K562 (cell line): ENCODE results near the gene MFSD6. TPM values are rescaled to one million over a fixed set of nuclear protein-coding genes. Genes with fewer than 3 reads are reported as not detected.
A peak's percentile ranks its signal among the peaks of the same experiment; 100 is the strongest.

ENCODE experiments used
- ATAC-seq: fragments of 200-7000 bp; cut with Tn5 transposase; 3 replicates; pipeline ENCODE4 v1.9.1; 2020; ENCODE audit warnings: moderate library complexity
- BruUV-seq: library from RNA; stranded (reverse); fragments of 400-500 nt; replicated peaks from 2 replicates; lab custom pipeline; 2021; lab: Mats Ljungman, UMichigan
- CTCF ChIA-PET: fragments of 300-600 bp; formaldehyde crosslinking; extraction: SDS; loops from one replicate; lab custom pipeline; 2021; ENCODE audit warnings: low intra/inter-chr PET ratio; lab: Yijun Ruan, JAX
- POLR2A ChIA-PET: fragments of 300-600, 350-650 bp; sonication (Branson Sonifier 250); formaldehyde crosslinking; extraction: SDS; loops from one replicate; lab custom pipeline; 2021; ENCODE audit warnings: antibody characterized with exemption, inconsistent platforms; lab: Yijun Ruan, JAX
- DNase-seq, 4 experiments: peaks; one replicate each; pipeline versions ENCODE4 v3.0.0 to v3.0.0-alpha.2; 2011 to 2018; ENCODE audit warnings: low spot score in 3 of 4, mixed read lengths in 3 of 4; ENCODE audit errors: extremely low read depth in 1 of 4
- FAIRE-seq: peaks from 2 replicates; lab custom pipeline; 2011; peaks lifted over from hg19 to GRCh38; lab: Jason Lieb, UNC
- H2AFZ ChIP-seq: 2 replicates; pipeline ENCODE4 v1.6.0; 2011; ENCODE audit warnings: low read depth, low read length, control low read depth, inconsistent platforms
- H3K27ac ChIP-seq: fragments of 200-600 bp; 3 replicates; pipeline ENCODE4 v1.8.0; 2011; ENCODE audit warnings: low read depth, mild to moderate bottlenecking, control low read depth, inconsistent platforms, low read length, moderate library complexity, mixed read lengths; ENCODE audit errors: extremely low read depth
- H3K27me3 ChIP-seq, 2 experiments: fragments of 300-600 bp in 1 of 2; 2 replicates in 1 of 2; 3 replicates in 1 of 2; pipeline versions ENCODE4 v1.6.0 to v1.8.0; 2011; ENCODE audit warnings: inconsistent platforms in 2 of 2, low read length in 2 of 2, mild to moderate bottlenecking in 1 of 2, mixed read lengths in 1 of 2, moderate library complexity in 1 of 2; ENCODE audit not compliant: control insufficient read depth in 2 of 2, insufficient read depth in 2 of 2
- H3K36me3 ChIP-seq: fragments of 300-600 bp; 3 replicates; pipeline ENCODE4 v1.8.0; 2011; ENCODE audit warnings: mild to moderate bottlenecking, low read length, inconsistent platforms; ENCODE audit not compliant: control insufficient read depth, insufficient read depth
- H3K4me1 ChIP-seq, 2 experiments: fragments of 200-600 bp in 1 of 2; replicated peaks in 1 of 2; 2 replicates in 1 of 2; 3 replicates in 1 of 2; pipeline versions ENCODE4 v1.5.1 to v1.8.0; 2011; ENCODE audit warnings: inconsistent platforms in 2 of 2, low read length in 2 of 2, mild to moderate bottlenecking in 1 of 2, mixed read lengths in 1 of 2, moderate library complexity in 1 of 2; ENCODE audit not compliant: control insufficient read depth in 2 of 2, insufficient read depth in 2 of 2
- H3K4me2 ChIP-seq: 2 replicates; pipeline ENCODE4 v1.6.1; 2011; ENCODE audit warnings: low read length, control low read depth, inconsistent platforms, mixed read lengths; ENCODE audit not compliant: insufficient read depth
- H3K4me3 ChIP-seq: fragments of 200-600 bp; sonication (generic), shearing (Covaris generic); 2 replicates; pipeline ENCODE4 v1.5.1; 2016; ENCODE audit warnings: control low read depth, inconsistent platforms
- H3K79me2 ChIP-seq: fragments of 200-600 bp; 3 replicates; pipeline ENCODE4 v1.8.0; 2011; ENCODE audit warnings: low read length, inconsistent platforms; ENCODE audit not compliant: control insufficient read depth, insufficient read depth
- H3K9ac ChIP-seq, 2 experiments: 2 replicates each; pipeline versions ENCODE4 v1.6.0 to v1.6.1; 2011; ENCODE audit warnings: low read depth in 2 of 2, low read length in 2 of 2, control low read depth in 1 of 2, inconsistent platforms in 1 of 2, mild to moderate bottlenecking in 1 of 2, mixed read lengths in 1 of 2; ENCODE audit not compliant: insufficient read depth in 1 of 2
- H3K9me1 ChIP-seq: one replicate; pipeline ENCODE4 v1.6.0; 2011; ENCODE audit warnings: inconsistent platforms, mild to moderate bottlenecking, low read length, moderate library complexity; ENCODE audit not compliant: control insufficient read depth, insufficient read depth
- H3K9me3 ChIP-seq: replicated peaks from 2 replicates; pipeline ENCODE4 v1.5.1; 2011; ENCODE audit warnings: low read depth, low read length, inconsistent platforms; ENCODE audit not compliant: control insufficient read depth, insufficient read depth
- H4K20me1 ChIP-seq: replicated peaks from 2 replicates; pipeline ENCODE4 v1.6.1; 2011; ENCODE audit warnings: low read length, inconsistent platforms, mixed read lengths; ENCODE audit not compliant: control insufficient read depth, insufficient read depth
- ARNT ChIP-seq, 2 experiments: fragments of 450-650 bp; IDR thresholded peaks; 2 replicates each; pipeline ENCODE4 v1.6.1; 2016; ENCODE audit warnings: mild to moderate bottlenecking in 1 of 2
- BRF1 ChIP-seq: IDR thresholded peaks from 3 replicates; pipeline ENCODE4 v1.6.1; 2011; ENCODE audit warnings: borderline replicate concordance, mild to moderate bottlenecking; ENCODE audit not compliant: insufficient read length; ENCODE audit errors: extremely low read depth
- NFIC ChIP-seq: fragments of 450-650 bp; IDR thresholded peaks from 2 replicates; pipeline ENCODE4 v1.6.1; 2017; ENCODE audit warnings: mild to moderate bottlenecking, inconsistent platforms
- NFIX ChIP-seq: fragments of 250-450 bp; sonication (Bioruptor Pico); IDR thresholded peaks from 2 replicates; pipeline ENCODE4 v1.4.0; 2020; ENCODE audit warnings: low read depth, mild to moderate bottlenecking, moderate library complexity
- PML ChIP-seq: IDR thresholded peaks from 2 replicates; pipeline ENCODE4 v1.6.1; 2012; ENCODE audit warnings: low read length, inconsistent platforms
- RCOR1 ChIP-seq, 2 experiments: IDR thresholded peaks; 2 replicates each; pipeline ENCODE4 v1.6.1; 2012; ENCODE audit warnings: low read depth in 2 of 2, low read length in 2 of 2, borderline replicate concordance in 1 of 2, improper control_type of control experiment in 1 of 2
- RNF2 ChIP-seq: sonication (generic); IDR thresholded peaks from 2 replicates; pipeline ENCODE4 v1.6.1; 2016
- SAFB ChIP-seq: fragments of 200-400 bp; formaldehyde crosslinking; IDR thresholded peaks from 2 replicates; pipeline ENCODE4 v1.6.1; 2017; ENCODE audit warnings: low read depth, low read length, borderline replicate concordance
- ZNF551 ChIP-seq: fragments of 250-450 bp; sonication (Bioruptor Pico); IDR thresholded peaks from 2 replicates; pipeline ENCODE4 v1.5.0; 2021; ENCODE audit warnings: mild to moderate bottlenecking, moderate library complexity
- WGBS: fragments of 100-300 bp; shearing (Covaris generic); methylation state at CpG from one replicate; pipeline ENCODE4 v1.1.6; 2016; ENCODE audit warnings: low coverage, mixed read lengths; ENCODE audit not compliant: insufficient coverage; ENCODE audit errors: missing lambda C conversion rate; 5-methylcytosine and 5-hydroxymethylcytosine counted together
- in situ Hi-C: fragments of 300-500 bp; cut with MboI; formaldehyde crosslinking; loops from 4 replicates; pipeline ENCODE4 v1.15.0; 2018; ENCODE audit warnings: inconsistent platforms, mixed read lengths
- intact Hi-C: fragments of 100-400 bp; cut with micrococcal nuclease; formaldehyde crosslinking; loops from 2 replicates; pipeline ENCODE4 v1.14.2; 2022
- polyA plus RNA-seq, 8 experiments: library from polyadenylated mRNA; depleted of rRNA in 4 of 8; stranded (reverse) in 5 of 8; unstranded in 3 of 8; fragments of >200 nt; fragmentation: Nextera tagmentation in 2 of 8; fragmentation: Illumina TruSeq in 1 of 8; extraction: Ambion mirVana in 2 of 8; extraction: Trizol in 1 of 8; gene quantifications; 2 replicates each; pipeline versions ENCODE4 v1.2.1 to v1.2.3, GENCODE V29; 2011 to 2014; ENCODE audit warnings: inconsistent platforms in 1 of 8, missing spikeins in 1 of 8
- total RNA-seq, 7 experiments: library from RNA; depleted of rRNA in 6 of 7; stranded (reverse); fragments of >200 nt in 6 of 7; fragmentation: Illumina TruSeq in 2 of 7; extraction: Trizol in 2 of 7; gene quantifications; 2 replicates each; pipeline versions ENCODE4 v1.2.1 to v1.2.3, GENCODE V29; 2011 to 2021; ENCODE audit warnings: low replicate concordance in 1 of 7
- TF ChIP-seq, protein P1 (sequence below): fragments of 450-650 bp; IDR thresholded peaks from 2 replicates; pipeline ENCODE4 v1.6.1; 2016; ENCODE audit warnings: missing biosample characterization, missing genetic modification characterization
- TF ChIP-seq, protein P2 (sequence below): sonication (generic); formaldehyde crosslinking; IDR thresholded peaks from 2 replicates; pipeline ENCODE4 v1.8.0; 2023; ENCODE audit warnings: mild to moderate bottlenecking, missing genetic modification reagents

Gene MFSD6
- total and polyA plus RNA-seq, 9 of the 15 experiments (the other 6 are each of a cell fraction or from before 2014, with no cell fraction given) = 1.1 to 7.9 (median 4.4) TPM

DNA sequence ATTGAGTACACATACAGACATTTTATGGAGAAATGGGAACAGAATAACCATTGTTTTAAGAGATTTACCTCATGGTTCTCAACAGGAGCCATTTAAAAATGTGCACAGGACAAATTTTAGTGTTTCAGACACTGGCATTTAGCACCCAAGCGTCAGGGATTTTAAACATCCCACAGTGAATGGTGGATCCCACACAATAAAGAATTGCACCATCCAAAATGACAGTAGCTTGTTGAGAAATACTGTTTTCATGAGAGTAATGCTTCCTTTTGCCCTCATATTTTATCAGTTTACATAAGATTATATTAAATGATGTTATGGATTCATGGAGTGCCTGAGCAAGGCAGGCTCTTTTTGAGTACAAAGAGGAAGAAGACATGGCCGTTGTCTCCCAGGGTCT, 54.0 kb downstream of the MFSD6 start:
- no peak for DNase-seq
- Histone ChIP-seq H3K27ac (peak overlapping the region; percentile 21; the same call in 1 of the 3 replicates), H3K9ac (no peak overlapping the region), H3K79me2 (no peaks in the 10 kb centered on the region; the same call in 1 of the 3 replicates), H3K36me3 (no peaks in the 10 kb centered on the region; the same call in 2 of the 3 replicates), H2AFZ (no peak overlapping the region), H3K9me1 (no peaks in the 10 kb centered on the region), H3K4me1 (peaks cover 16 to 75% of the 10 kb centered on the region in 2 experiments), H3K4me3 (no peak overlapping the region), H4K20me1 (no peaks in the 10 kb centered on the region), H3K4me2 (peak overlapping the region; percentile 30; the same call in 1 of the 2 replicates), H3K9me3 (0 out of 2 replicates have a peak, but pooled peaks cover 4% of the 10 kb centered on the region), H3K27me3 (no peaks in the 10 kb centered on the region)
- CTCF ChIA-PET = no interaction called here
- TF ChIP-seq, protein P1, sequence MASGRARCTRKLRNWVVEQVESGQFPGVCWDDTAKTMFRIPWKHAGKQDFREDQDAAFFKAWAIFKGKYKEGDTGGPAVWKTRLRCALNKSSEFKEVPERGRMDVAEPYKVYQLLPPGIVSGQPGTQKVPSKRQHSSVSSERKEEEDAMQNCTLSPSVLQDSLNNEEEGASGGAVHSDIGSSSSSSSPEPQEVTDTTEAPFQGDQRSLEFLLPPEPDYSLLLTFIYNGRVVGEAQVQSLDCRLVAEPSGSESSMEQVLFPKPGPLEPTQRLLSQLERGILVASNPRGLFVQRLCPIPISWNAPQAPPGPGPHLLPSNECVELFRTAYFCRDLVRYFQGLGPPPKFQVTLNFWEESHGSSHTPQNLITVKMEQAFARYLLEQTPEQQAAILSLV = no peak
- TF ChIP-seq RCOR1 (IDR thresholded peaks at IDR 0.05; ENCODE audit: borderline replicate concordance in 1 of 2, low read depth in 2 of 2, low read length in 2 of 2) (no peak), NFIX (no peak), ARNT (IDR thresholded peaks at IDR 0.05) (no peak), SAFB (no peak), BRF1 (no peak), PML (no peak), RNF2 (no peak), NFIC (no peak), ZNF551 (CRISPR knock-in tag) (no peak)
- TF ChIP-seq, protein P2, sequence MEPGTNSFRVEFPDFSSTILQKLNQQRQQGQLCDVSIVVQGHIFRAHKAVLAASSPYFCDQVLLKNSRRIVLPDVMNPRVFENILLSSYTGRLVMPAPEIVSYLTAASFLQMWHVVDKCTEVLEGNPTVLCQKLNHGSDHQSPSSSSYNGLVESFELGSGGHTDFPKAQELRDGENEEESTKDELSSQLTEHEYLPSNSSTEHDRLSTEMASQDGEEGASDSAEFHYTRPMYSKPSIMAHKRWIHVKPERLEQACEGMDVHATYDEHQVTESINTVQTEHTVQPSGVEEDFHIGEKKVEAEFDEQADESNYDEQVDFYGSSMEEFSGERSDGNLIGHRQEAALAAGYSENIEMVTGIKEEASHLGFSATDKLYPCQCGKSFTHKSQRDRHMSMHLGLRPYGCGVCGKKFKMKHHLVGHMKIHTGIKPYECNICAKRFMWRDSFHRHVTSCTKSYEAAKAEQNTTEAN (CRISPR knock-in tag) = no peak
- POLR2A ChIA-PET = interaction anchor here (0.7 to 1.1 kb wide), 5 partner anchors 10 to 1215 kb away, joined by 3 to 4 read pairs (median 3); no protein-coding TSS in a partner anchor
- no peak for ATAC-seq
- BruUV-seq = no TSS peak
- 30% methylated on average over 2 of the region's 2 CpGs for WGBS
- in situ Hi-C loops (no loop called here), intact Hi-C loops (loop anchor here (10.0 kb wide), 1 partner anchor 57 kb away; the partner anchor contains the start of gene MFSD6)
- FAIRE-seq = no peak
